ENCODE results near the gene EEIG1.

EEIG1 gene

GRCh38 chr9:127941062-127941960, 39.5 kb downstream of the EEIG1 start:
- no peak for DNase-seq (ENCODE audit: low spot score)

GRCh38 chr9:127940593-127940992, 40.2 kb downstream of the EEIG1 start:
- DNase-seq (ENCODE audit: low spot score): no peak

DNA sequence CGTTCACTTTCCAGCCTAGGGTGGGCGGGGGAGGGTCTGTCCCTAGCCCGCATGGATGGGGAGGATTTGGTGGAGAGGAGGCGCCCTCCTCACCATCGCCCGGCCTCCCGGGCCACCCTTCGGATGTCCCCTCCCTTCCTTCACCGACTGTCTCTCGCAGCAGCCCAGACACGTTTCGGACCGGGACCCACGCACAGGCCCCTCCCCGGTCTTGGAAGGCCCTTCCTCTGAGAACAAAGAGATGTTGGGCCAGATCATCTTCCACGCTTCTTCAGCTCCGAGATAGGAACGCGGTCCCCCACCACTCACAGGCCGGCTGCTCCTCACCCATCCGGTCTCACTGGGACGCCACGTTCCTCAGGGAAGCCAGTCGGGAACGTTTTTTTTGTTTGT, 42.5 kb downstream of the EEIG1 start:
- no peak for DNase-seq (ENCODE audit: low spot score)

DNA sequence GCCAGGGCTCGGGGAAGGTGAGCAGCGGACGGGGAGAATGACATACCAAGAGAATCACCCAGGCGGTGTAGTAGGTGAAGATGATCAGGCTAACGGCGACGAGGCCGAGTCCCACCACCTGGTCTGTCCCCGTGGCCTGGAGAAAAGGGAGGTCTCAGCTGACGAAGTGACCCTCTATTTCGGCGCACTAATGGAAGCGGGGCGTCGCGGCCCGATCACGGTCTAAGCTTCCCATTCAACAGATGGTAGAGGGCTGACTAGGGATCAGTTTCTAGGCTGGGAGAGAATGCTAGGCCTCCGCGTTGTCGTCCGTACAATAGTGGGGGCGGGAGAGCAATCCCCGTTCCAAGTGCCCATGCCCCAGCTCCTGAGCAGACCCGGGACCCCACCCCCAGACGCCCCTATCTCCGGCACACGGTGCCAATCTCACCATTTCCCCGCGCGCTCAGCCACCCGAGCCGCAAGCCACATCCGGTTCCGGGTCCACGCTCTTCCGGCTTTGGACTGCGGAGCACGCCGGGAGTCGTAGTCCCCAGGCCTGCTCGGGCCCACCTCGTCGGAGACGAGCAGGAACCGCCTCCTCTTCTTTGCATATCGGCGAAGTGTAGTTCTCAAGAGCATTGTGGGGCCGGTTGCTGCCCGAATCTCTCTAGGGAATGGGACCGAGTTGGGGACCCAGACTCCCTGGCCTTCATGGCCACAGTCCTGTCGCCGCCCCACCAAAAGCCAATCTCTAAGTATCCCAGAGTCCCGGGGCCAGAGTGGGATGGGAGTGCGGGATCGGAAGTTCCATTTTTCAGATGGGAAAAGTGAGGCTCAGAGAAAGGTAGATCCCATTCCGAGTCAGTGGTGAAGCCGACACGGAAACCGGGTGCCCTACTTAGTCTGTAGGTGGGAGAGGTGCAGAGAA, 43.1 kb downstream of the EEIG1 start, which contains the start of gene DPM2:
Gene DPM2, minus strand, starts transcription at position 467 of the 910 bp plus-strand sequence. Its CDS starts 34 bp downstream, at position 433.
- DNase-seq (ENCODE audit: low spot score): peak; percentile 77

GRCh38 chr9:127937056-127937387, 43.8 kb downstream of the EEIG1 start:
- no peak for DNase-seq (ENCODE audit: low spot score)

GRCh38 chr9:127936347-127936852, 44.4 kb downstream of the EEIG1 start:
- DNase-seq (ENCODE audit: low spot score): no peak

GRCh38 chr9:127935765-127936221, 45.0 kb downstream of the EEIG1 start:
- DNase-seq (ENCODE audit: low spot score): no peak

DNA sequence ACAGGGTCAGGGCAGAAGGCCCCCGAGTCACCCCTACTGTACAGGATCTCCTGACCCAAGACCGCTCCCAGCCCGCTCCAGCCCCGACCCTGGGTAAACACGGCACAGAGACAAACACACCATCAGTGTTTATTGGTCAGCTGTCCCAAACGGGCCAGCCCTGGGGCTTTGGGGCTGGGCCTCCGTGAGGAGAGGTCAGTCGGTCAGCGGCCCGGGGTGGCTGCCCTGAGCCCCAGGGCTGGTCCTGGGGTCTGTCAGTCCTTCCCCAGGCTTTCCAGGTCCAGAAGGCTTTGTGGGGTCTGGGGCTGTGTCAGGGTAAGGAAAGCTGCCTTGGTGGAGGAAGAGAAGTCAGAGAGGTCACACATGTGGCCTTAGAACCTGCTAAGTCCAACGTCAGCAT, 45.8 kb downstream of the EEIG1 start:
- no peak for DNase-seq (ENCODE audit: low spot score)

- no peak for DNase-seq (ENCODE audit: low spot score)
Measured at GRCh38 chr9:127934248-127934647, 46.5 kb downstream of the EEIG1 start.

DNA sequence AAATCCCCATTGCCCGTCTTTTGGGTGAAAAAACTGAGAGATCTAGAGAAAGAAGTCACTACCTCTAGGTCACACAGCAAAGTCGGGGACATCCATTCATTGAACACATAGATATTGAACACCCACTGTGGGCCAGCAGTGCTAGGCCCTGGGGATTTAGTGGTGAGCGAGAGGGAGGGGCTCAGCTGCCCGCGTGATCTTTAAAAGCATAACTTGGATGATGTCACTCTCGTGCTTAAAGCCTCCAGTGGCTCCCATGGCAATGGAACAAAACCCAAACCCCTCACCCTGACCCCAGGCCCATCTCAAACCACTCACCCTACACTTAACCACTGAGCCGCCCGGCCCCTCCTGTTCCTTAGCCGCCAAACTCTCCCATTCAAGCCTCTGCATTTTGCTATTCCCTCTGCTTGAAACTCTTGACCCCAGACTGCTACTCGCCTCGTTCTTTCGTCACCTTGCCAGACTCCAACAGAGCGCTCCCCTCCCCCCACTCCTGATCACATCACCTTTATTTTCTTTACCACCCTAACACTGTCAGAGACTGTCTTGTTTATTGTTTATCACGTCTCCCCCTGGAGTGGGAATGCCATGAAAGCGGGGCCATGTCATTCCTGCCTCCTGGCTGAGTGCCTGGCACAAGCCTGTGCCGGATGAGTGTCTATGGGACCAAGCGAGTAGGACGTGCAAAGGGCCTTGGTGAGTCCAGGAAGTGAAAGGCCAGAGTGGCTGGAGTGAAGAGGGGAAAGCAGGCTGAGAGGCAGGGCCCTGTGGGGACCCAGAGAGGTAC, 49.5 kb downstream of the EEIG1 start:
- no peak for DNase-seq (ENCODE audit: low spot score)

All from globus pallidus (tissue), 1 donor.